HCT116 (cell line): ENCODE measurements around the gene CTNNA2. TPM values are rescaled to one million over a fixed set of nuclear protein-coding genes. Genes with fewer than 3 reads are reported as not detected.

ENCODE experiments used
- ATAC-seq: fragments of 200-7000 bp; cut with Tn5 transposase; 2 replicates; pipeline ENCODE4 v1.9.1; 2020; ENCODE audit warnings: mild to moderate bottlenecking, moderate library complexity
- BruUV-seq: library from RNA; stranded (reverse); fragments of 400-500 nt; replicated peaks from 2 replicates; lab custom pipeline; 2021; lab: Mats Ljungman, UMichigan
- CTCF ChIA-PET: fragments of 300-600 bp; sonication (Branson Sonifier 250); formaldehyde crosslinking; loops from one replicate; lab custom pipeline; 2021; ENCODE audit warnings: antibody characterized with exemption; lab: Charles Lee
- POLR2A ChIA-PET: fragments of 300-600, 350-600 bp; sonication (Branson Sonifier 250); formaldehyde crosslinking; loops from one replicate; lab custom pipeline; 2021; ENCODE audit warnings: antibody characterized with exemption; lab: Charles Lee
- RAD21 ChIA-PET, 2 experiments: fragments of 300-600 bp; sonication (Branson Sonifier 250); formaldehyde crosslinking; loops; one replicate each; lab custom pipeline; 2023; ENCODE audit warnings: low total read pairs in 2 of 2; ENCODE audit not compliant: uncharacterized antibody in 2 of 2, unreplicated experiment in 2 of 2, low non-redundant PET in 1 of 2; lab: Charles Lee
- DNase-seq: peaks from one replicate; pipeline ENCODE4 v3.0.0-alpha.2; 2010; ENCODE audit warnings: low read depth, low spot score
- H2AFZ ChIP-seq: fragments of 200-600 bp; shearing (Covaris generic), sonication (generic); 2 replicates; pipeline ENCODE4 v1.6.1; 2017; ENCODE audit warnings: low read depth, mixed run types, mixed read lengths, antibody characterized with exemption, low read length; ENCODE audit not compliant: poor library complexity, severe bottlenecking
- H3K27ac ChIP-seq: 2 replicates; pipeline ENCODE4 v1.5.1; 2012; ENCODE audit warnings: low read depth, low read length
- H3K27me3 ChIP-seq: fragments of 200-600 bp; sonication (generic); 2 replicates; pipeline ENCODE4 v1.6.1; 2016; ENCODE audit warnings: mixed run types, low read length, mixed read lengths; ENCODE audit not compliant: insufficient read depth
- H3K36me3 ChIP-seq, 2 experiments: fragments of 200-500 bp in 1 of 2; fragments of 200-600 bp in 1 of 2; sonication (Bioruptor generic) in 1 of 2; sonication (generic) in 1 of 2; 2 replicates each; pipeline versions ENCODE4 v1.5.1 to v1.6.1; 2014 to 2016; ENCODE audit warnings: low read length in 2 of 2, inconsistent platforms in 1 of 2, mixed read lengths in 1 of 2, mixed run types in 1 of 2; ENCODE audit not compliant: insufficient read depth in 2 of 2, control insufficient read depth in 1 of 2
- H3K4me1 ChIP-seq, 2 experiments: fragments of 200-600 bp in 1 of 2; sonication (generic) in 1 of 2; 2 replicates each; pipeline versions ENCODE4 v1.5.1 to v1.6.1; 2012 to 2017; ENCODE audit warnings: low read length in 2 of 2, inconsistent platforms in 1 of 2, mild to moderate bottlenecking in 1 of 2, mixed read lengths in 1 of 2, mixed run types in 1 of 2, moderate library complexity in 1 of 2; ENCODE audit not compliant: insufficient read depth in 2 of 2, control insufficient read depth in 1 of 2
- H3K4me2 ChIP-seq: fragments of 200-600 bp; sonication (generic); 2 replicates; pipeline ENCODE4 v1.6.1; 2017; ENCODE audit warnings: mixed run types, low read length, mixed read lengths
- H3K4me3 ChIP-seq, 2 experiments: fragments of 200-600 bp in 1 of 2; sonication (generic) in 1 of 2; replicated peaks in 1 of 2; 2 replicates each; pipeline ENCODE4 v1.5.1; 2011 to 2016; ENCODE audit warnings: low read length in 2 of 2, control low read depth in 1 of 2, low read depth in 1 of 2, mild to moderate bottlenecking in 1 of 2, mixed read lengths in 1 of 2, mixed run types in 1 of 2
- H3K79me2 ChIP-seq: fragments of 200-600 bp; sonication (generic); 2 replicates; pipeline ENCODE4 v1.6.1; 2017; ENCODE audit warnings: mild to moderate bottlenecking, mixed run types, low read length, moderate library complexity, mixed read lengths; ENCODE audit not compliant: insufficient read depth
- H3K9ac ChIP-seq: fragments of 200-600 bp; sonication (generic); 2 replicates; pipeline ENCODE4 v1.6.1; 2016; ENCODE audit warnings: low read length, mixed read lengths
- H3K9me2 ChIP-seq: fragments of 200-600 bp; sonication (generic), shearing (Covaris generic); 2 replicates; pipeline ENCODE4 v1.6.1; 2017; ENCODE audit warnings: mixed run types, mild to moderate bottlenecking, moderate library complexity; ENCODE audit not compliant: insufficient read depth
- H3K9me3 ChIP-seq, 2 experiments: fragments of 200-500 bp in 1 of 2; fragments of 200-600 bp in 1 of 2; sonication (Bioruptor generic) in 1 of 2; sonication (generic) in 1 of 2; 2 replicates each; pipeline ENCODE4 v1.6.1; 2014 to 2017; ENCODE audit warnings: low read length in 2 of 2, mixed read lengths in 2 of 2, inconsistent platforms in 1 of 2, low read depth in 1 of 2, mild to moderate bottlenecking in 1 of 2, mixed run types in 1 of 2, moderate library complexity in 1 of 2; ENCODE audit not compliant: control insufficient read depth in 1 of 2, insufficient read depth in 1 of 2
- H4K20me1 ChIP-seq: fragments of 200-600 bp; sonication (generic), shearing (Covaris generic); 2 replicates; pipeline ENCODE4 v1.6.1; 2017; ENCODE audit warnings: mixed run types, mild to moderate bottlenecking, moderate library complexity; ENCODE audit not compliant: insufficient read depth
- CBX3 ChIP-seq: IDR thresholded peaks from 2 replicates; pipeline ENCODE4 v1.6.1; 2012; ENCODE audit warnings: low read depth
- CTCF ChIP-seq, 3 experiments: fragments of 200-600 bp in 1 of 3; sonication (generic) in 1 of 3; IDR thresholded peaks in 2 of 3; conservative IDR thresholded peaks in 1 of 3; 2 replicates each; pipeline ENCODE4 v1.5.1; 2012 to 2017; ENCODE audit warnings: low read depth in 2 of 3, low read length in 2 of 3, antibody characterized with exemption in 1 of 3, borderline replicate concordance in 1 of 3, control low read depth in 1 of 3, mild to moderate bottlenecking in 1 of 3, mixed read lengths in 1 of 3, mixed run types in 1 of 3, moderate library complexity in 1 of 3; ENCODE audit not compliant: insufficient read depth in 1 of 3
- EGR1 ChIP-seq: IDR thresholded peaks from 2 replicates; pipeline ENCODE4 v1.6.1; 2012; ENCODE audit warnings: low read depth
- EZH2 ChIP-seq: fragments of 200-600 bp; sonication (generic); IDR thresholded peaks from 2 replicates; pipeline ENCODE4 v1.6.1; 2017; ENCODE audit warnings: antibody characterized with exemption, mixed run types
- FOSL1 ChIP-seq: IDR thresholded peaks from 2 replicates; pipeline ENCODE4 v1.6.1; 2012; ENCODE audit warnings: low read depth
- JUND ChIP-seq: IDR thresholded peaks from 2 replicates; pipeline ENCODE4 v1.6.1; 2012
- MAX ChIP-seq: IDR thresholded peaks from 2 replicates; pipeline ENCODE4 v1.6.1; 2012
- POLR2A ChIP-seq: IDR thresholded peaks from 2 replicates; pipeline ENCODE4 v1.7.0; 2011; ENCODE audit warnings: borderline replicate concordance; ENCODE audit not compliant: insufficient read depth, insufficient read length; ENCODE audit errors: extremely low read depth
- REST ChIP-seq: IDR thresholded peaks from 2 replicates; pipeline ENCODE4 v1.6.1; 2012; ENCODE audit warnings: low read depth
- SP1 ChIP-seq: IDR thresholded peaks from 2 replicates; pipeline ENCODE4 v1.6.1; 2012; ENCODE audit warnings: low read depth
- SRF ChIP-seq: IDR thresholded peaks from 2 replicates; pipeline ENCODE4 v1.6.1; 2012; ENCODE audit warnings: low read depth
- TCF7L2 ChIP-seq: IDR thresholded peaks from 2 replicates; pipeline ENCODE4 v1.7.0; 2011; ENCODE audit warnings: borderline replicate concordance, inconsistent platforms; ENCODE audit not compliant: insufficient read depth, insufficient read length; ENCODE audit errors: extremely low read depth
- YY1 ChIP-seq: IDR thresholded peaks from 2 replicates; pipeline ENCODE4 v1.6.1; 2011; ENCODE audit warnings: low read length, low read depth, moderate library complexity, mild to moderate bottlenecking; ENCODE audit not compliant: insufficient replicate concordance; ENCODE audit errors: extremely low read depth
- ZBTB33 ChIP-seq: IDR thresholded peaks from 2 replicates; pipeline ENCODE4 v1.6.1; 2011; ENCODE audit warnings: mild to moderate bottlenecking, low read length, moderate library complexity; ENCODE audit not compliant: insufficient replicate concordance; ENCODE audit errors: extremely low read depth
- ZFX ChIP-seq: fragments of 450-650 bp; IDR thresholded peaks from 2 replicates; pipeline ENCODE4 v1.6.1; 2017
- ZNF274 ChIP-seq: fragments of 200-500 bp; sonication (Bioruptor generic); IDR thresholded peaks from 2 replicates; pipeline ENCODE4 v1.6.1; 2014; ENCODE audit warnings: mild to moderate bottlenecking, low read depth, low read length, inconsistent platforms
- intact Hi-C: fragments of 100-400 bp; cut with micrococcal nuclease; formaldehyde crosslinking; loops from 2 replicates; pipeline ENCODE4 v1.10.0; 2022
- total RNA-seq: library from RNA; stranded (reverse); gene quantifications from one replicate; pipeline ENCODE4 v1.2.1, GENCODE V29; 2021; ENCODE audit not compliant: unreplicated experiment

CTNNA2 gene
- total RNA-seq, 1 experiment from 2014 or later: not detected

GRCh38 chr2:80266231-80266630, 753.4 kb downstream of the CTNNA2 start:
- Histone ChIP-seq H3K4me1 (no peaks in the 10 kb centered on the region), H4K20me1 (no peaks in the 10 kb centered on the region), H2AFZ (no peak overlapping the region), H3K36me3 (no peaks in the 10 kb centered on the region), H3K4me2 (no peak overlapping the region), H3K9me3 (peaks cover 4 to 11% of the 10 kb centered on the region in 2 experiments; a peak in 2 of 4 replicates), H3K9me2 (no peaks in the 10 kb centered on the region), H3K27me3 (no peaks in the 10 kb centered on the region), H3K27ac (no peak overlapping the region), H3K9ac (no peak overlapping the region), H3K79me2 (no peaks in the 10 kb centered on the region), H3K4me3 (no peak overlapping the region)
- POLR2A ChIA-PET: no interaction called here
- CTCF ChIA-PET: no interaction called here
- ATAC-seq: no peak
- TF ChIP-seq EZH2: no peak
- TF ChIP-seq ZFX: no peak
- TF ChIP-seq REST: no peak
- no peak for TF ChIP-seq CTCF (IDR thresholded peaks at IDR 0.05 in 2 of 3, conservative IDR thresholded peaks at IDR 0.05 in 1 of 3; ENCODE audit: borderline replicate concordance in 1 of 3, insufficient read depth in 1 of 3, low read depth in 2 of 3, low read length in 2 of 3)
- TF ChIP-seq FOSL1: no peak
- no peak for TF ChIP-seq ZBTB33
- TF ChIP-seq SRF: no peak
- TF ChIP-seq TCF7L2: no peak
- no peak for TF ChIP-seq YY1
- TF ChIP-seq SP1: no peak
- no peak for TF ChIP-seq CBX3
- no peak for TF ChIP-seq ZNF274
- no peak for TF ChIP-seq POLR2A
- TF ChIP-seq EGR1: no peak
- TF ChIP-seq MAX: no peak
- no peak for TF ChIP-seq JUND
- RAD21 ChIA-PET: no interaction called here
- intact Hi-C loops: no loop called here
- no peak for DNase-seq
- BruUV-seq: no TSS peak
